HG02759 (cell line): ENCODE data around the gene TMEM207.

ENCODE experiments used
- ATAC-seq: cut with Tn5 transposase; IDR thresholded peaks from one replicate; pipeline ENCODE4 v1.9.1; 2021; ENCODE audit warnings: mild to moderate bottlenecking, moderate library complexity; ENCODE audit not compliant: unreplicated experiment

The TMEM207 gene

DNA sequence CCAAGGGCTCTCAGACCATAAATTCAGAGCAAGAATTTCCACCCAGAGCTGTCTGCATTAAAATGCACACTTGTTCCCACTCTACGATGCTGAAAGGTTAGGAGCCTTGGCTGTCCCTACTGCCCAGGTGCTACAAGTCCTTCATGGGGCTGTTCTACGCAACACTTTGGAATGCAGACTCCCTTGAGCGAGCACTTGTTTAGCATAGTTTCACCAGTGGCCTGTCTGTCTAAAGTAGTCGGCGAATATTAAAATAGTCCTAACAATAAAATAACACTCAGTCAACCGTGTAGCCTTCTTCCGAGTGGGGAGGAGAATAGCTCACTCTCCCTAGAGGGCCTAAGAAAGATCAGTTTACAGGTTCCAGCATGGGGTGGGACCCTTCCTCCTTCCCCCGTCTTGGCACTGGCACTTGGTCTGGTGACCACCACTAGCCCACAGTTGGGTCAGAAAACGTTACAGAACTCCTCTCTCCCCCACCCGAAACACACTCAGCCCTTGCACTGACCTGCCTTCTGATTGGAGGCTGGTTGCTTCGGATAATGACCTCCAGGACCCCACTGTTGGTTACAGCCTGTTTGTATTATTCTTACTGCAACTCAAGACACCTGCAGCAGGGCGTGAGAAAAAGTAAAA, 62.0 kb downstream of the TMEM207 start, which contains the start of gene CLDN16:
Gene CLDN16, plus strand, starts transcription at position 586 of the 636 bp plus-strand sequence. CDS start 167 bp downstream, outside the sequence.
- ATAC-seq, result no peak

DNA sequence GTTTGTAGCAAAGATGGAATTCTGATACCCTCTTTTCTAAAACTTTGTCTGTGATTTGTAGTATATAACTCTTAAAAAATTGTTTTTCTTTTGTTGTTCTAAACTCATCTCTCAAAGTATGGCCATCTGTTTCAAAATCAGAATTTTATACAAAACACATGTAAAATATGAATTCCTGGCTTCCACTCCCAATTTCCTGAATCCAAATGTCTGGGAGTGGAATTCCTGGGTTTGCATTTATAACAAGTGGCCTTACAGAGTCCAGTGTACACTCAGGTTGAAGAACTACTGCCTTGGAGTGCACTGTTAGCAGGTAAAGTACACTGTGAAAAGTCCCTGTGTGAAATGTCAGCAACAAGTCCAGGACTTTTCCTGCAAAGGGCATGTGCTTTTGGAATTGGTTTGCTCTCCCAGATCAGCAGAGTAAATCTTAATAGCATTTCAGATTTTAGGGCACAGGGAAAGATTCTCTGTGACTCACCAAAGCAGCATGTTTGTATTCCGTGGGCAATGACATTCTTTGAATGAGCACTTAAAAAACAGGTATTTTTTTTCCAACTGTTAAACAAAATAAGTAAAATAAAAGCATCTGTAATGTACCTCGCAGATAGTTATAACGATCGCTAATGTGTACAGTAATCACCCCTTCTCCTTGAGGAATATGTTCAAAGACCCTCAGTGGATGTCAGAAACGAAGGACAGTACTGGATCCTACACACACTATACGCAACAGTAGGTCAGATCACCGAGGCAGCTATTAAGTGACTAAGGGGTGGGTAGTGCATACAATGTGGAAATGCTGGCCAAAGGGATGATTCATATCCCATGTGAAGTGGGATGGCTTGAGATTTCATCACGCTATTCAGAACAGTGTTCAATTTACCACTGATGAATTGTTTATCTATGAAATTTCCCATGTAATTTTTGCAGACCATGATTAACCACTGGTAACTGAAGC, 63.7 kb downstream of the TMEM207 start:
- ATAC-seq, result no peak

DNA sequence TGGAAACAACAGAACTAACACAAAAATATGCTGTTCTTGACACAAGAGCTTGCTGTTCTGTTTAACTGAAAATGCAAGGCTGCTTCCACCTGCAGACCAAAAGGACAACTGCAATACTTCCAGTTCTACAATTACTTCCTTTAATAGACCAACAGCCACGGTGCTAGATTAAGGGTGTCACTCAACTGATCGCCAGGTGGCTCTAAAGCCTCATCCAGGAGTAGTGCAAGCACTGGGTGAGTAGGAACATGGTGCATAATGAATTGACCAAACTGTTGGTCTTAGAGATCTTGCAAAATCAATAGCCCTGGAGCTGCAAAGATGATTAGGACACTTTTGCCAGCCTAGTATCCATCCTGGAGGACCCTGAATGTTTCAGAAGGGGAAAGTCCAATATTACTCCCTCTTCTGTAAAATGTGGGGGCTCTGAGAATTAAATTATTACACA, 65.4 kb downstream of the TMEM207 start:
- ATAC-seq, result peak; percentile 73

DNA sequence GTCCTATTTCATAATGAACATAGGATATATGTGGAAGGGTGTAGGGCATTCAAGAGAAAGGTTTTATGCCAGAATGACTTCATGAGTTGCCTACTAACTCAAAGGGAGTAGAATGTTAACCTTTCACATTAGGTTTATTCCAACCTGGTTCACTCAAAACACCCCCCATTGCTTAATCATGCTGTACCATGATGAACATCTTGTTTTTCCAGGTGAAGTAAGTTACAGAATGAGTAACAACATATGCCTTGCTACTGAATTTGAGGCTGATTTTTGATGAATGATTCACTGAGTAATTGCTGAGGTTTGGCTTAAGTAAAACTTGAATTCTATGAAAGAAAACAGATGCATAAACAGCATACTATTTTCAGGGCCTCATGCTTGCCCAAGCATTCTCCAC, 67.6 kb downstream of the TMEM207 start:
- ATAC-seq, result no peak

DNA sequence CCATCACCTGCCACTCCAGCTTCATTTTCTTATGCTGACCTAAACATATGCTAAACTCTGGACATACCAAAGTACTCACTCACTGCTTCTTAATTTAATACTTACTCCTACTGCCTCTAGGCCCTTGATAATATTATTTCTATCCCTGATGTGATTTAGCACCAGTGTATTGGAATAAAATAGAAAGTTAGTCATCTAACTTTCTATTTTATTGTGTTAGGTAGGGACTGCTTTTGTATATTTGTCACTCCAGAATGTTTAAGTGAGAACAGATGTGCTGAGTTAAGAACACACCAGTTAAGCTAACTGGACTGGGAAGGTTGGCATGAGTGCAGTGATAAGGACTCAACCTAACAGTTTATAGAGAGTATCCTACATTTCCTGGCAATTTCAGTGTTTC, 68.3 kb downstream of the TMEM207 start:
- no peak for ATAC-seq

DNA sequence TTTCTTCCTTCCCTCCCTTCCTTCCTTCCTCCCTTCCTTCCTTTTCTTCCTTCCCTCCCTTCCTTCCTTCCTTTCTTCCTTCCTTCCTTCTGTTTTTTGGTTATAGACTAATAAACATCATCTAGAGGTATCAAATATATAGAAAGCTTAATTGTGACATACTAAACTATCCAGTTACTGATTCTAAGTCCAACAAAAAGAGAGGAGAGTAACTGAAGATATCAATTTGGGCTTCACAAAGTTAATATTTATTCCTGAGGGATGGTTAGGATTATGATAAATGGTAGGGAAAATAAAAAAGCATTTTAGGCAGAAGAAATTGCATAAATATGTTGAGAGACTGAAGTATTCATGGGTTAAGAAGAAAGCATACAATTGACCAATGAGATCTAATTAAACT, 69.5 kb downstream of the TMEM207 start:
- no peak for ATAC-seq
